Fibroblast of lung (primary cell): Measurements from ENCODE around the gene IRF9.

Experiments
- EZH2 ChIP-seq: IDR thresholded peaks from 2 replicates; pipeline ENCODE4 v1.5.1; 2012; ENCODE audit warnings: low read length, control low read depth, mild to moderate bottlenecking; ENCODE audit errors: missing control alignments
- TF ChIP-seq, protein P1 (sequence below), 2 donors: IDR thresholded peaks in 1 of 2; conservative IDR thresholded peaks in 1 of 2; 1 replicate in 1 of 2; 2 replicates in 1 of 2; pipeline ENCODE4 v1.5.1; 2011 to 2012; ENCODE audit warnings: low read length in 2 of 2, control low read depth in 1 of 2, inconsistent platforms in 1 of 2, low read depth in 1 of 2, mild to moderate bottlenecking in 1 of 2

DNA sequence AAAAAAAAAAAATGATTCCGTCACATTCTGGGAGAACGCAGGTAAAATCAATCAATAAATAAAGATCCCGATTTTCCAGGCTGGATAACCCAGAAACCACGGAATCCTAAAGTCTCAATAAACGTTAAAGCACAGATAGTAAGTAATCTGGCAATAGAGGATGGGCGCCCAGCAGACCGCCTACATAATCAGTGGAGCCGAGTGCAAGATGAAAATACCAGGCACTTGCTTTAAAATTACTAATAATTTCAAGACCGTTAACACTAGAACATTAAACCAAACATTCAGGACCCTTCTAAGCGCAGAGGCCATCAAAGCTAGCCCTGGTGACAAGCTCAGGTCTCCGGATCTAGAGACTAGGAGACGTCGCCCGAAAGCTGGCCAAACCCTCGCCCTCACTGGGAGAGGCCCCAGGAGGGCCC is 47.7 kb upstream of the IRF9 start:
- no peak for TF ChIP-seq EZH2
- TF ChIP-seq, protein P1, sequence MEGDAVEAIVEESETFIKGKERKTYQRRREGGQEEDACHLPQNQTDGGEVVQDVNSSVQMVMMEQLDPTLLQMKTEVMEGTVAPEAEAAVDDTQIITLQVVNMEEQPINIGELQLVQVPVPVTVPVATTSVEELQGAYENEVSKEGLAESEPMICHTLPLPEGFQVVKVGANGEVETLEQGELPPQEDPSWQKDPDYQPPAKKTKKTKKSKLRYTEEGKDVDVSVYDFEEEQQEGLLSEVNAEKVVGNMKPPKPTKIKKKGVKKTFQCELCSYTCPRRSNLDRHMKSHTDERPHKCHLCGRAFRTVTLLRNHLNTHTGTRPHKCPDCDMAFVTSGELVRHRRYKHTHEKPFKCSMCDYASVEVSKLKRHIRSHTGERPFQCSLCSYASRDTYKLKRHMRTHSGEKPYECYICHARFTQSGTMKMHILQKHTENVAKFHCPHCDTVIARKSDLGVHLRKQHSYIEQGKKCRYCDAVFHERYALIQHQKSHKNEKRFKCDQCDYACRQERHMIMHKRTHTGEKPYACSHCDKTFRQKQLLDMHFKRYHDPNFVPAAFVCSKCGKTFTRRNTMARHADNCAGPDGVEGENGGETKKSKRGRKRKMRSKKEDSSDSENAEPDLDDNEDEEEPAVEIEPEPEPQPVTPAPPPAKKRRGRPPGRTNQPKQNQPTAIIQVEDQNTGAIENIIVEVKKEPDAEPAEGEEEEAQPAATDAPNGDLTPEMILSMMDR (conservative IDR thresholded peaks at IDR 0.05 in 1 of 2, IDR thresholded peaks at IDR 0.05 in 1 of 2; ENCODE audit: low read depth in 1 of 2, low read length in 2 of 2): no peak
